Measurements from ENCODE around the gene PKP4. TPM values are rescaled to one million over a fixed set of nuclear protein-coding genes. Genes with fewer than 3 reads are reported as not detected.

Gene PKP4
- total RNA-seq, 1 donor from 2014 or later = 41.6 TPM

DNA sequence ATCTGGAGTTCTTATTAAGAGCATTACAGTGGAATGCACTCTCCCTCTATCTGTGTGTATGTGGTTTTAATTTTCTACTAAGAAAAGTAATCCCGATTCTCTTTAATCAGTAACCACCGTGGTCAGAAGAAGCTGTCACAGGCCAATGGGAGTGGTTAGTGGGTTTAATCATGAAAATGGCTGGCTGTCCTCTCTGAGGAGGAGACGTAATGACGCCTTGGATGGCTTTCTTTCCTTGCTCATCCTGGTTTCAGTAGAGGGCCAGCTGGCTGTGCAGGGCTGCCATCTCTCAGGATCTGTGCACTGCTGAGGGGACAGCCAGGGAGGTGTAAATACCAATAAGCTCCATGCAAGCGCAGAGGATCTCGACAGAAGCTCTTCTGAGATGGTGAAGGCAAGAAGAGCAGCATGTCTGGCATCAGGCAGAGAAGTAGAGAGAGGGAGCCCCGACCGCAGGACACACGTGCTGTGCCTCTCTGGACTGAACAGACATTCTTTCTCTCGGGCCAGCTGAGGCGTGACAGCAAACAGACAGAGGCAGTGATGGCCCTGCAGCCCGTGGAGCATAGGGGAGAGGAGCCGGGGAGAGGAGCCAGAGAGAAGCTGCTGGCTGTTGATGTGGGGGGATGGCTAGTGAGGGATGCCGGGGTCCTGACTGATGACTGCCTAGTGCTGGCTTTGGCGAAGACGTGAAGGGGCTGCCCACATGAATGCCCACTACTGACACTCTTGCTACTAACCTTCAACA lies 273.3 kb downstream of the PKP4 start:
- Histone ChIP-seq H3K27me3 (ENCODE audit: control insufficient read depth, insufficient read depth, low read length) (no peaks in the 10 kb centered on the region), H3K36me3 (ENCODE audit: control insufficient read depth, insufficient read depth, low read length) (no peaks in the 10 kb centered on the region), H3K4me3 (ENCODE audit: low read depth, low read length) (no peak overlapping the region)
- TF ChIP-seq, protein P1, sequence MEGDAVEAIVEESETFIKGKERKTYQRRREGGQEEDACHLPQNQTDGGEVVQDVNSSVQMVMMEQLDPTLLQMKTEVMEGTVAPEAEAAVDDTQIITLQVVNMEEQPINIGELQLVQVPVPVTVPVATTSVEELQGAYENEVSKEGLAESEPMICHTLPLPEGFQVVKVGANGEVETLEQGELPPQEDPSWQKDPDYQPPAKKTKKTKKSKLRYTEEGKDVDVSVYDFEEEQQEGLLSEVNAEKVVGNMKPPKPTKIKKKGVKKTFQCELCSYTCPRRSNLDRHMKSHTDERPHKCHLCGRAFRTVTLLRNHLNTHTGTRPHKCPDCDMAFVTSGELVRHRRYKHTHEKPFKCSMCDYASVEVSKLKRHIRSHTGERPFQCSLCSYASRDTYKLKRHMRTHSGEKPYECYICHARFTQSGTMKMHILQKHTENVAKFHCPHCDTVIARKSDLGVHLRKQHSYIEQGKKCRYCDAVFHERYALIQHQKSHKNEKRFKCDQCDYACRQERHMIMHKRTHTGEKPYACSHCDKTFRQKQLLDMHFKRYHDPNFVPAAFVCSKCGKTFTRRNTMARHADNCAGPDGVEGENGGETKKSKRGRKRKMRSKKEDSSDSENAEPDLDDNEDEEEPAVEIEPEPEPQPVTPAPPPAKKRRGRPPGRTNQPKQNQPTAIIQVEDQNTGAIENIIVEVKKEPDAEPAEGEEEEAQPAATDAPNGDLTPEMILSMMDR (IDR thresholded peaks at IDR 0.05; ENCODE audit: insufficient read depth, low read length, severe bottlenecking) = no peak
- DNase-seq (ENCODE audit: low read depth) (no peak), FAIRE-seq (no peak)

DNA sequence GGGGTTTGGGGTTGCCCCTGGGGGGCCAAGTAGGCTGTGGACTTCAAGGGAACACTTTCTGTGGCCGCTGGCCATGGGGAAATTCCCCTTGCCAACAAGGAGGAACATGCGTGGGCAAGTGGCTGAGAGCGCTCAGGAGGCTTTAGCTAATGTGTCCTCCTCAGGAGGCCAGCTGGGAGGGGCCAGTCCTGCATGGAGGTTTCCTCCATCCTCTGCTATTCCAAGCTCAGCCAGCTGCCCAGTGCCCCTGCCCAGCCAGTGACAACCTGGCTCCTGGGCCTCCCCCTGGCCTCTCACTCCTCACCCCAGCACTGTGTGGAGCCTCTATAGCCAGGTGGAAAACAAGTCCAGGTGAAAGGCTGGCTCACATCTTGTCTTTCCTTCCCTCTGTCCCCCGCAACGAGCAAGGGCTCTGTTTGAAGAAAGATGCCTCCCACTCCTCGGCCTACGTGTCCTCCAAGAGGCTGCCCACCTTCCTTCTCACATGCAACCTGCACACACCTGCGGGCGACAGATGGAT lies 273.9 kb downstream of the PKP4 start:
- FAIRE-seq (no peak), DNase-seq (ENCODE audit: low read depth) (peak; percentile 49)
- no peak overlapping the region for H3K4me3 ChIP-seq (ENCODE audit: low read depth, low read length)
- no peaks in the 10 kb centered on the region for H3K27me3 ChIP-seq (ENCODE audit: control insufficient read depth, insufficient read depth, low read length)
- H3K36me3 ChIP-seq (ENCODE audit: control insufficient read depth, insufficient read depth, low read length) = no peaks in the 10 kb centered on the region
- TF ChIP-seq, protein P1 (IDR thresholded peaks at IDR 0.05; ENCODE audit: insufficient read depth, low read length, severe bottlenecking) = no peak

DNA sequence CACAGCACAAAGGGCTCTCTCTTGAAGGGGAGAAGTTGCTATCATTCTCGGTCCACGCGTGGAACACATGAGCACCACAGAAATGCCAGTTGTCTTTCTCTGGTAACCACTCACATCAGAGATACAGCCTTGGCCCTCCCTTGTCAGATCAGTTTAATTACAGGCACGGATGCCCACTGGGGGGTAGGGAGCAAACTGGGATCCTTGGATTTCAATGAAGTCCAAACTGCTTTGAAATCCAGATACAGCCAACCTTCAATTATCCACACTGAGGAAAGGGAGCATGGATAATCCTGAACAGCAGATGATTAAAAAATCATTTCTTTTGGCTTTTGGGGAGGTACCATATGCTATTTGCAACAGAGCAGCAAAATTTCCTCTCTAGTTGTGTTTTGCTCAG lies 274.6 kb downstream of the PKP4 start:
- H3K36me3 ChIP-seq (ENCODE audit: control insufficient read depth, insufficient read depth, low read length) = no peaks in the 10 kb centered on the region
- DNase-seq (ENCODE audit: low read depth) = no peak
- no peaks in the 10 kb centered on the region for H3K27me3 ChIP-seq (ENCODE audit: control insufficient read depth, insufficient read depth, low read length)
- TF ChIP-seq, protein P1 (IDR thresholded peaks at IDR 0.05; ENCODE audit: insufficient read depth, low read length, severe bottlenecking) = no peak
- FAIRE-seq = no peak
- no peak overlapping the region for H3K4me3 ChIP-seq (ENCODE audit: low read depth, low read length)

Other genes with a start within 250 kb of the PKP4 start
- gene CCDC148, start 199 bp upstream of the PKP4 start, total RNA-seq = 0.13 and 0.26 TPM in 2 replicates

Measured in bronchial epithelial cell (primary cell).